ENCODE results near the gene ST6GALNAC4. TPM values are rescaled to one million over a fixed set of nuclear protein-coding genes. Genes with fewer than 3 reads are reported as not detected.

ST6GALNAC4 gene
- total and polyA plus RNA-seq, 9 of the 15 experiments (the other 6 are each of a cell fraction or from before 2014, with no cell fraction given) = 2.6 to 43.1 (median 15.4) TPM

- peaks cover 15% of the 10 kb centered on the region; the same call in 1 of the 2 replicates for H4K20me1 ChIP-seq (replicated peaks; ENCODE audit: control insufficient read depth, insufficient read depth, low read length)
- CTCF ChIA-PET (ENCODE audit: low intra/inter-chr PET ratio) = no interaction called here
- intact Hi-C loops (cut with micrococcal nuclease) = no loop called here
- POLR2A ChIA-PET = no interaction called here
- H3K9me3 ChIP-seq (replicated peaks; ENCODE audit: control insufficient read depth, insufficient read depth, low read depth, low read length) = no peaks in the 10 kb centered on the region
- H2AFZ ChIP-seq (ENCODE audit: low read depth, low read length) = no peak overlapping the region
- DNase-seq (ENCODE audit: extremely low read depth in 1 of 4, low spot score in 3 of 4) = no peak
- H3K4me2 ChIP-seq (ENCODE audit: insufficient read depth, low read length) = no peak overlapping the region
- no peaks in the 10 kb centered on the region for H3K36me3 ChIP-seq (ENCODE audit: control insufficient read depth, insufficient read depth, low read length)
- in situ Hi-C loops (cut with MboI) = no loop called here
- H3K9me1 ChIP-seq (ENCODE audit: control insufficient read depth, insufficient read depth, low read length) = no peaks in the 10 kb centered on the region
- peak; percentile 35 for FAIRE-seq
- 62% methylated on average over 4 of the region's 4 CpGs for whole genome bisulfite sequencing (ENCODE audit: insufficient coverage, low coverage, missing lambda C conversion rate)
- H3K4me3 ChIP-seq = no peak overlapping the region
- no peak overlapping the region for H3K27ac ChIP-seq (ENCODE audit: extremely low read depth, low read depth, low read length)
- no TSS peak for BruUV-seq (replicated peaks)
- H3K79me2 ChIP-seq (ENCODE audit: control insufficient read depth, insufficient read depth, low read length) = peaks cover 66% of the 10 kb centered on the region
- no peaks in the 10 kb centered on the region for H3K27me3 ChIP-seq (ENCODE audit: control insufficient read depth in 2 of 2, insufficient read depth in 2 of 2, low read length in 2 of 2)
- H3K9ac ChIP-seq (ENCODE audit: insufficient read depth in 1 of 2, low read depth in 2 of 2, low read length in 2 of 2) = no peak overlapping the region
- peaks cover 28 to 48% of the 10 kb centered on the region in 2 experiments for H3K4me1 ChIP-seq (replicated peaks in 1 of 2; ENCODE audit: control insufficient read depth in 2 of 2, insufficient read depth in 2 of 2, low read length in 2 of 2)
- ATAC-seq = no peak
- TF ChIP-seq ZNF707 (CRISPR knock-in tag; conservative IDR thresholded peaks at IDR 0.05) = no peak
- no peak for TF ChIP-seq MYBL2 (IDR thresholded peaks at IDR 0.05; ENCODE audit: low read depth)
- no peak for TF ChIP-seq MYBL2 (CRISPR knock-in tag; IDR thresholded peaks at IDR 0.05; ENCODE audit: borderline replicate concordance)
- no peak for TF ChIP-seq SREBF1 (IDR thresholded peaks at IDR 0.05; ENCODE audit: borderline replicate concordance, low read depth, low read length)
- no peak for TF ChIP-seq ZNF609 (CRISPR knock-in tag; IDR thresholded peaks at IDR 0.05; ENCODE audit: borderline replicate concordance)
- no peak for TF ChIP-seq SAP30 (IDR thresholded peaks at IDR 0.05; ENCODE audit: borderline replicate concordance, insufficient read depth, low read depth, low read length, poor library complexity, severe bottlenecking)
- TF ChIP-seq ZNF23 (CRISPR knock-in tag; IDR thresholded peaks at IDR 0.05) = no peak
- no peak for TF ChIP-seq THRA (IDR thresholded peaks at IDR 0.05)
- TF ChIP-seq FOXP4 (CRISPR knock-in tag; IDR thresholded peaks at IDR 0.05; ENCODE audit: borderline replicate concordance) = no peak
- TF ChIP-seq VEZF1 (CRISPR knock-in tag; IDR thresholded peaks at IDR 0.05) = no peak
Measured at GRCh38 chr9:127959398-127959797, 42.6 kb upstream of the ST6GALNAC4 start.
